HG03039 (cell line): ENCODE measurements around the gene MERTK.
"Not testable (repeated sequence)": the region's sequence is repeated elsewhere in the genome, so short reads cannot be mapped to it uniquely, and the experiment has no call there.

Experiments used
- ATAC-seq: cut with Tn5 transposase; IDR thresholded peaks from one replicate; pipeline ENCODE4 v1.9.1; 2021; ENCODE audit warnings: mild to moderate bottlenecking, moderate library complexity; ENCODE audit not compliant: unreplicated experiment

The MERTK gene

DNA sequence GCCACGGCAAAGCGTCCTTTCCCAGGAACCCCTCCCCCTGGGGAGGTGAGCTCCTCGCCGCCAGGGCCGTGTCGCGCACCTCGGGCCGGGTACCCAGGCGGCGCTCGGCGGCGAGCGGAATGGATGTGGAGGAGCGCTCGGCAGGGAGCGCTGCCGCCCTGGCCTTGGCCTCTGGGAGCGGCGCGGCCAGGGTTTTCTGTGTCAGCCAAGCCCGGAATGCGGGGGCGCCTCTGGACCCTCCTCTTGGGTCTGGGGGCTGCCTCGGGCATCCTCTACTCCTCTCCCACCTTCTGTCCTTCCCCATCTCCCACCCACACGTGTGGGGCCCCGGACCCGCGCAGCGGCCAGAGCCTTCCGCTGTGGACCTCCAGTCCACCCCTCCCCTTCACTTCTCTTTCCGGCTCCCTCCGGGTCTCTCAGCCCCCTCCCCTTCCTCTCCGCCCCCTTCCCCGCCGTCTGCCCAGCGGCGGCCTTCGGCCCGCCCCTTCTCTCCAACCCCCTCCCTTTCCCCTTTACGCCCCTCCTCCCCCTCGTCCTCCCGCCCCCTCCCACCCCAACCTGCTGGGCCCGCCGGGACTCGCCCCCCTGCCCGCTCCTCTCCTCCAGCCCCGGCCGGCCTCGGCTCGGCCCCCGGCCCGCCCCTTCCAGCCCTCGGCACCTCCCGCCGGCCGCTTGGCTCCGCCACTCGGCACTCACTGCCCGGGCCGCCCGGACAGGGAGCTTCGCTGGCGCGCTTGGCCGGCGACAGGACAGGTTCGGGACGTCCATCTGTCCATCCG is at the start of gene MERTK:
Gene MERTK, plus strand, starts transcription at position 684 of the 779 bp plus-strand sequence. CDS start 129 bp downstream, outside the sequence.
- ATAC-seq, result no peak

DNA sequence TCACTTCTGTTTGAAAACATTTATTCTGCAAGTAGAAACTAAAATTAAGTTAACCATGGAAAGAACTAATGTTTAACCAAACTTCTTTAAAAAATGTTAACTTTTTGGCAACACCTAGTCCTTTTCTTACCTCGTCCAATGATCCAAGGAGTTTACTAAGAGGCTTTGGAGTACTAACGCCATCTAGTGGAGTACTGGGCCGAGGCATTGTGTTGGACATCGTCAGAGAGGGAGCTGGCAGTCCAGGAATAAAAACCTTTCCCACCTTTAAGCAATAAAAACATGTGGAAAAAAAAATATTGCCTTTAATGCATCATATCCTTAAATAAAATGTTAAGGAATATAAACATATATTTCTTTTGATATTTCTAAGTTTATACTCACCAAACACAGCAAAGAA is 47.8 kb upstream of the MERTK start:
- not testable (repeated sequence) for ATAC-seq

DNA sequence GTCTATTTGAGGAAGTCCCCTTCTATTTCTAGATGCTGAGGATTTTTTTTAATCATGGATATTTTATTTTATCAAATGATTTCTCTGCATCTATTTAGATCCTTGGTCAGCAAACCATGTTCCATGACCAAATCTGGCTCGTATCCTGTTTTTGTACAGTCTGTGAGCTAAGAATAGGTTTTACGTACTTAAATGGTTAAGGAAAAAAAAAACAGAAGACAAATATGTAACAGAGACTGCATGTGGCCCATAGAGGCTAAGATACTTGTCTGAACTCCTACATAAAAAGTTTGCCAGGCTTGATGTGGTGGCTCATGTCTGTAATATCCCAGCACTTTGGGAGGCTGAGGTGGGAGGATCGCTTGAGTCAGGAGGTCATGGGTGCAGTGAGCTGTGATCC is 45.9 kb upstream of the MERTK start:
- ATAC-seq, result not testable (repeated sequence)

DNA sequence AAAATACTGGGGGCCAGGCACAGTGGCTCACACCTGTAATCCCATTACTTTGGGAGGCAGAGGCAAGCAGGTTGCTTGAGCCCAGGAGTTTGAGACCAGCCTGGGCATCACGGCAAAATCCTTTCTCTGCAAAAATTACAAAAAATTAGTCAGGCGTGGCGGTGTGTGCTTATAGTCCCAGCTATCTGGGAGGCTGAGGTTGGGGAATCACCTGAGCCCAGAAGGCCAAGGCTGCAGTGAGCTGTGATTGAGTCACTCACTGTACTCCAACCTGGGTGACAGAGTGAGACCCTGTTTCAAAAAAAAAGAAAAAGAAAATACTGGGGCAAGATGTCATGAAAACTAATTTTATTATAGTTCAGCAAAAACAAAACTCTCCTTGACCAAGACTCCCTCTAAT is 38.4 kb upstream of the MERTK start:
- not testable (repeated sequence) for ATAC-seq

DNA sequence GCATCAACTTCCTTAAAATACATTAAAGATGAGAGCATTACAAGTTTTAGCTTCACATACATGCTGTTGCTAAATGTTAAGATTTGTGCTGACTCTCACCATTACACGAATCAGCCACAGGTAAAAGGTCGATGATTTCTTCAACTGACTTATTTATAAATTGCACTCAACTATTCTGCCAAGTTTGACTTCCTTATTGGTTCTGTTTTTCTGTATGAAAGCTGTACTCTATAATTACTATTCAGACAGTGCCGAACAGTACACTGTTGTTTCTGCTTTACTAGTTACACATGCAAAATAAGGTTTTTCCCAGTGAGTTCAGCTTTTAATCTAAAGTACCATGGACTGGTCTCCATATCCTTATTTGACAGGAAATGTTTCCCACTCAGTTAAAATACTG is 33.3 kb upstream of the MERTK start:
- ATAC-seq, result not testable (repeated sequence)

DNA sequence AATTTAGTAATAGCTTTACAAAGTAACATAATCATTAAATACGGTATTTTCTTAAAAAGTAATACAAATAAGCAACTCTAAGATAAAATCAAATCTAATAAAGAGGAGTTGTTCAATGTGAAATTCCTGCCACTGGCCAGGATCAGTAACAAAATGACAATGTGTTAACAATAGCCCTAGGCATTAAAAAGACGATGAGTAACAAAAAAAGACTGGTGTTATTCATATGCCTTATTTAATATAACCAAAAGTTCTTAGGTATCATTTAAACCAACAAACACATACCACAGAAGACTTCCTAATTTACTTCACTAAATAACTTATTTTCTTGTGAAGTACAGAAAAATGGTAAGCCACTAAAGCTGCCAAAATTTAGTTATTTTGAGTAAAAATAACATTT is 25.6 kb upstream of the MERTK start:
- not testable (repeated sequence) for ATAC-seq

DNA sequence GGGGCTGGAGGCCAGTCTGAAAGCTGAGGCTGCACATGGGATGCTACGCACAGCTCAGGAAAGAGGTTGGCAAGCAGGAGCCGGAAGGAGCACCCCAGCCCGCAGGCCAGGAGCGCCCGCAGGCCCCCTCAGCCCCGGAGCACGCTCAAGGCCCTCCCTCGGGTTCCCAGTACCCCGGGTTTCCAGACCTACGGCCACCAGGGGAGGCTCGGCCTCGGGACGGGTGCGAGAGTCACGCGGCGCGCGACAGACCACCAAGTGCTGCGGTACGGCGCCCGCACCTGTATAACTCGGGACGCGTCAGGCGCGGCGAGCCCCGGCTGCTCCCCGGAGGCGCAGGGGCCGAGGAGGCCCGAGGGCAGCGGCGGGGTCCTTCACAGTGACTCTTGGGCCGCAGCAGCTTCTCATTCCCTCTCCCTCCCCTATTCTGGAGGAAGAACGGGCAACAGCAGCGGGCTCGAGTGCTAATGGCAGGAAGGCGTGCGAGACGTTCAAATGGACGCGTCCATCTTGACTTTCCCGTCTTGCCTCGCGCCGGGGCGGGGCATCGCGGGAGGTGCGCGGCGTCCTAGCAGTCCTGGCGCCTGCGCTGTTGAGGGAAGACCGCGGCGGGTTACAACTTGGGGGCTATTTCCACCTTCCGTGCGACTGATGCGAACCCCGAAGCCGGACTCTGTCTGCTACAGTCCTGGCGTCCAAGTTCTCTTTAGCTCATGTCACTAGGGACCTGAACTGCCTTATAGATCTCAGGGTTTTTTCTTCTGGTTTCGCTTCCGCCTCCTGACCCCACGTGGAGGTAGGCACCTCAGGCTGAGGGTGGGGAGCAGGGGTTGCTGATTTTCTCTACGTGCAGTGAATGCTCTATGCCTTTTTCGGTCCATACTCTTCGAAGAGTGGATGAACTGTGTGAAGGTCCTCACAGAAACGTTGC is 14.5 kb upstream of the MERTK start, which contains the start of gene ANAPC1:
Gene ANAPC1, minus strand, starts transcription at position 533 of the 931 bp plus-strand sequence. CDS start 3,368 bp downstream, outside the sequence.
- peak; percentile 85 for ATAC-seq

DNA sequence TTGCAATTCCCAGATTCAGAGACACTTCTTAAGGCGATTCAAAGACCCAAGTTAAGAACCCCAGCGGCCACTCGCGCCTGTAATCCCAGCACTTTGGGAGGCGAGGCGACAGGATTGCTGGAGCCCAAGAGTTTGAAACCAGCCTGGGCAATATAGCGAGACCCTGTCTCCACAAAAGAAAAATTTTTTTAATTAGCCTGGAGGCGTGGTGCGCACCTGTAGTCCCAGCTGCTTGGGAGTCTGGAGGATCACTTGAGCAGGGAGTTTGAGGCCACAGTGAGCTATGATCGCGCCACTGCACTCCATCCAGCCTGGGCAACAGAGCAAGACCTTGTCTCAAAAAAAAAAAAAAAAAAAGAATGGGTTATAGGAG is 13.8 kb upstream of the MERTK start:
- ATAC-seq, result no peak

DNA sequence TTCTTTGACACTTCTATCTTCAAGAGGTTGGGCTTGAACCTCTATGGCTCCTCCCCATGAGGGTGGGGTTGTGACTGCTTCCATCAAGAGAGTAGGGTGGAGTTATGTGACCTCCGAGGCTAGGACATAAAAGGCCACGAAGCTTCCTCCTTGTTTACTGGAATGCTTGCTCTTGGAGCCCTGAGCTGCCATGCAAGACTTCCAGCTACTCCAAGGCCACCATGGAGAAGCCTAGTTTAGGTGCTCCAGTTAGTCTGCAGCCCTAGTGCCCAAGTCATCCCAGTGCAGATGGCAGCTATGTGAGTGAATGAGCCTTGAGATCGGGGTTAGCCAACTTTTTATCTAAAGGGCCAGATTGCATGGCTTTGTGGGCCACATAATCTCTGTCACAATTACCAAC is 2.4 kb upstream of the MERTK start:
- no peak for ATAC-seq

DNA sequence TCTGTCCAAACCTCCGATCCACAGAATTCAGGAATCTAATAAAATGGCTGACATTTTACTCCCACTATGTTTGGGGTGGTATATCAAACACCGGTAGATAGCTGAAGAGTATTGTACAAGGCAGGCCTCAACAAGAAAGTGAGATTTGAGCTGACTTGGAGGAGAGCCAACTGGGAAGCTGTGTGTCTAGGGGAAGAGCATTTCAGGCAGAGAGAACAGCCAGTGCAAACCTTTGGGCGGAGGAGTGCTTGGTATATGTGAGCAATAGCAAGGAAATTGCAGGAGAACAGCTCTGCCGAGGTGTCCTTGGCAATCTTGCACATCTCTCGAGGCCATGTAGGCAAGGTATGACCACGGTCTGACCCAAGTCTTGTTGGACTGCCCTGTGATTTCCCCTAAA is 1.8 kb upstream of the MERTK start:
- ATAC-seq, result no peak

DNA sequence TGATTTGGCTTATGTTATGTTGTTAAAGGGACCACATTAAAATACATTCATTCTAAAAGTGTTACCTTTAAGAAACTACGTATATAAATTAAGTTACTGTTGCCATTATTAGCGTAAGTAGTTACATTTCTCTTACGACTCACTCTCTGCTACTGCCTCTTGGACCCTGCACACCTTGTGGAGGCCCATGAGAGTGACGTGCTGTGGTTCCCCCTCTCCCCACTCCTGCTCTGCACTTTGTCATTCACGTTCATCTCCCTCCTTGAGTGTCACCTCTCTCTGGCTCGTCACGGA is 830 bp upstream of the MERTK start:
- ATAC-seq, result no peak

DNA sequence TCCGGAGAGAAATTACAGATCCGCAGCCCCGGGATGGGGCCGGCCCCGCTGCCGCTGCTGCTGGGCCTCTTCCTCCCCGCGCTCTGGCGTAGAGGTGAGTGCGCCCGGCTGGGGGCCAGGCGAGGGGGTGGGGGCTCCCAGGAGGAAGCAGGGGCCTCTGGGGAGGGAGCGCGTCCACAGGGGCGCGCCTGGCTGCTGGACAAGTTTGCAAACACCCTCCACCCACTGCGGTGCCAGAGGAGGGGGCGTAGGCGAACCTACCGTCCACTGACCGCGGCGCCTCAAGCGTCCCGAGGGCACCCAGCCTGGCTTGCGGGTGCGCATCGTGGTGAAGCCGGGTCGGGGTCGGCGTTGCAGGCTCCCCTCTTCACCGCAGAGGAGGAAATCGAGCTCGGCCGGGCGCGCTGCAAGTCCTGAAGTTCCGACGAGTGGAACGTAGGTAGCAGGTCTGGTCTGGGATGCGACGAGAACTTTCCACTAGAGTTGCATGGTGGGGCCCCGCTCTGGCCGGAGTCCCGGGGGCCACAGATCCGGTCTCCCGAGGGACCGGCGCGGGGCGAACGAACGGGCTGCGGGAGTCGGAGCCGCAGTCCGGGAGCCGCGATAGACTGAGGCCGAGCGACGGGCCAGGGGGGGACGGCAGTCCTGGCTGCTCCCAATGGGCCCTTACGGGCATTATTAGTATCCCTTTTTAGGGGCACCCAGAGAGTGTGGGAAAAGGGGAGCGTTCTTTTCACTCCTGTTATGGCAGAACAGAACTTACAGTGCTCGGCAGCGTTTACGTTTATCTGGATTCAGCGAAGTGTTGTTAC is 502 bp downstream of the MERTK start:
- ATAC-seq, result no peak

DNA sequence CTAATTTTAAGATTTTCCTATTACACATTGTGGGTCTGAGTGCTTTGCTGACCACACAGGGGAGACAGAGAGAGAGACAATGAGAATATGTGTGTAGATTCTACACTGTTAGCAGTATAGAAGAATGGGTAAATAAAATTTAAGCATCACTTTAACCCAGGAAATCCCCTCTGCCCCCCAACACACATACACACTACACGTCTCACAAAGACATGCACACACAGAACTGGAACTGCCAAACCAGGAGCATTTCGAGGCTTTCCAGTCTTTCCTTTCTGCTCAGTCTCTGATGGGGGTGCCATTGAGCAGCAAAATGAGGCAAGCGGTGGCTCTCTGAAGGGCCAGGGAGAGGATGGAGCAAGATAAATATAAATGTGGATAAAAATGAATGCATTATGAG is 2.5 kb downstream of the MERTK start:
- ATAC-seq, result no peak

DNA sequence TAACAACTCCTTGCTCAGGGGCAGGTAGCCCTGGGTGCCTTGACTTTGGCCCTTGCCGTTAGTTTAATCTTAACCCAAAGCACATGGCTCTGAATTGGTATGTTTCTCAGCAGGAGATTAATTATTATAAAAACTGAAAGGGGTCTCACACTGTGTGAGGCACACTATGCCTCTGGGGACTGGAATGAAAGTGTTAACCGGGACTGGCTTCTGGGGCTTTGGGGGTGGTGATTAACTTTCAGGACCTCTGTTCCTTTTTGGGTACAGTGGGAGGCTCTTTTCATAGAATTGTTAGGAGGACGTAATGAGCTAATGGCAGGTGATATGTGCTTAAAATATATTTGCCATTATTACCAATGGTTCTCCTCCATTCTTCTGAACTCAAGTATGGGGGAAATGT is 5.1 kb downstream of the MERTK start:
- no peak for ATAC-seq

DNA sequence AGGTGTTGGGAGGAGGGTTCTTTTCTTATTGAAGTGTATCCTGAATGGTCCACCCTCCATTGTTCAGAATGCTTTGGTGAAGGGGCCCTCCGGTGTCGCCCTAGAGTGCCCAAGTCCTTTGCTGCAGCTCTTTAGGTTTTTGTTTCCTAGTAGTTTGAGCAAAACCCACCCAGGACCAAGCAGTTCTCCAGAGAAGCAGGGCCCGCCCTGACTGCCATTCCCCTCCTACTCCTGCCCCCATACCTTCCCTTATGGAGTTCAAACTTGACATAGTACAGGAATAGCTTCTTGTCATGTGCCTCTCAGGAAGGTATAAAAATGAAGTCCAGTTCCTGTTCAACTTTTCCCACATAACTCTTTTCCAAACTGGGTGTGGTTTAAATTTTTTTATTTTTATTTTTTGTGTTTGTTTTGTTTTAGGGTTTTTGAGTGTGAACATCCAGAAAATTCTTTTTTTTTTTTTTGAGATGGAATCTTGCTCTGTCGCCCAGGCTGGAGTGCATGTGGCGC is 5.6 kb downstream of the MERTK start:
- ATAC-seq, result no peak

DNA sequence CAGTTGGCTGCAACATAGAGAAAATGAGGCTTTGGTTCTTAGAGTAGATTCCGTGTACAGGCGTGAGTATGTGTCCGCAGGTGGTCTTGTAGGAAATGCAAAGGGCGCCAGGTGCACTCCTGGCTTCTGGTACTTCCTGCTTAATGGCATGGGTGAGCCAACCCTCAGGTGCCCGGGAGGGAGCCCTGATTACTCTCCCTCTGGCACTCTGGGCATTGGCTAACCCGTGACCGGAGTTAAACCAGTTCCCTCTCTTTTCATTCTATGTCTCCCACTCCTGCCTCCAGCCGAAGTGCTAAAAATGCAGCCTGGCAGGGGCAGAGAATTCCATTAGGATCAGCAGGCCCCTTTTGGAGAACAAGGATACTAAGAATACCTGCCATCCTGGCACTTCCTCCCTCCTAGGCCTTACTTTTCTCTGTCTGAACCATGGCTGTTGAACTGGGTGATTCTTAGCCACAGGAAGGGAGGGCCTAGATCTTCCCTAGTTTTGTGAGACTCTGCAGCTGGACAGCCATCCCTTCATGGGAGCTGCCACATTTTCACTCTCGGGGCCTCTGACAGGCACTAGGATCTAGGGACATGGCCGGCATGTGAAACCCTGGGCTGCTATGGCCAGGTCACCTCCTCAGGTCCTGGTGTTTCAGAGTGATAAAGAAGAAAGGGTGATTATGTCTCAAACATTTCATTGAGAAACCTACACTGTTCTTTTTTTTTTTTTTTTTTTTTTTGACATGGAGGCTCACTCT is 6.5 kb downstream of the MERTK start:
- no peak for ATAC-seq

DNA sequence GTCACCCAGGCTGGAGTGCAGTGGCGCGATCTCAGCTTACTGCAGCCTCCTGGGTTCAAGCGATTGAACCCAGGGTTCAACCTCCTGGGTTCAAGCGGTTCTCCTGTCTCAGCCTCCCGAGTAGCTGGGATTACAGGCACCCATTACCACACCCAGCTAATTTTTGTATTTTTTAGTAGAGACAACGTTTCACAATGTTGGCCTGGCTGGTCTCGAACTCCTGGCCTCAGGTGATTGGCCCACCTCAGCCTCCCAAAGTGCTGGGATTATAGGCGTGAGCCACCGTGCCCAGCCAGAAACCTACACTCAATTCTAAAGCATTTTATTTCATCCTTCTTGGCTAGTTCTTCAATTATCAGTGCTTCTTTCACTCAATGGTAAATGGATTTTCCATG is 7.1 kb downstream of the MERTK start:
- ATAC-seq, result not testable (repeated sequence)

DNA sequence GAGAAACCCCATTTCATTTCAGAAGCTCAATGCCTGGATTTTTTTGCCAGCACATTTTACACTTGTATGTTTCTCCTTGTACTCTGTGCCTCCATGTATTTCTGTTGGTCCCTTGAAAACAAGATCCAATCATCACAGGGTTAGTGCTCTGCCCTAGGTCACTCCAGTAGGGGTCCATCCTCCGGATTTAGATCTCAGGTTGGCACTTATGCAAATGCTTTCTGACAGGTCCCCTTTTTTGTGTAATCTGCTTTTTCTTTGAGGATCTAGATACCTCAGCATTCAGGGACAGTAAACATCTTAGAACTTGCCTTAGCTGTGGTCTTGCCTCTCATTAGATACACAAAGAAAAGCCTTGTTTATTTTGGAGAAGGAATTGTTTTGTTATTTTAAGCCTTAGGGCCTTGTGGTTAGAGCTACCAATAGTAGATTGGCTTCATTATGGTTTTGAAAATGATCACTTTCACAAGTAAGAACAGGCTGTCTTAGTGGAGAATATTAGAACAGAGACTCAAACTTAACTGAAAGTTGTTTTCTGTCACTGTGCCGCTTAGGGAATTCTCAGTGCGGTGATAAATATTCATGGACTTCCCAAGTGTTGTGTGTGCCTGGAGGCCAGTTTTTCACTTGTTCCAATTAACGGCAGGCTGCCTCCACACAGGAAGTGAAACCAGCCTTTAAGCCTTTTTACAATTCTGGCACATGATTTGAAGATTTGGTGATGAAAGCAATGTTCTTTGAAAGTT is 7.8 kb downstream of the MERTK start:
- no peak for ATAC-seq

DNA sequence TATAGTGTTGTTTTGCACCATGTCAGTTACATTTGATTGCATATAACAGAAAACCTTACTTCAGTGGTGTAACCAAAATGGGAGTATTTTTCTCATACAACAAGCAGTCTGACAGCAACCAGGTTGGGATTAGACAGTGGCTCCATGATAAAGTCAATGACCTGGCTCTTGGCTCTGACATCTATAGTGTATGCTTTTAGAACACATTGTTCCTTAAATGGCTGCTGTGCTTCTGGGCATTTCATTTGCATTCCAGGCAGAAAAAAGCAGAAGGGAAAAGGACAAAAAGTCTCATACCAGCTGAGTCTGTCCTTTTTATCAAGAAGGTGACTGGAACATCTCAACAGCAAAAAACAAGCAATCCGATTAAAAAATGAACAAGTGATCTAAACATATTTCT is 10.2 kb downstream of the MERTK start:
- ATAC-seq, result no peak

DNA sequence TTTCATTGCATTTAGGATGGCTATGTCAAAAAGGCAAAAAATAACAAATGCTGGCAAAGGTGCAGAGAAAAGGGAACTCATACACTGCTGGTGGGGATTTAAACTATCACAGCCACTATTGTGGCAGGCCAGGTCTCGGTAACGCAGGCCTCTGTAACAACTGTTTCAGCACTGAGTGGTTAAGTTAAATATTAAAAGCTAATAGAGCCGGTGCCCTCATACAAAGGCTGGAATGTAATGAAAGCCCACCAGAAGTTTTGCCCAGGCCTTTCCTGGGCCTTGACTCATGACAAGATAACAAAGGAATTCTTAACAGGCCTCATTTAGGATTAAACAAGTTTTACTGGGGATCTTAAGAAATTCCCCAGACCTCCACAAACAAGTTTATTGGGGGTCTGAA is 10.7 kb downstream of the MERTK start:
- no peak for ATAC-seq
